PC-3 (cell line): ENCODE results near the gene DSN1. TPM values are rescaled to one million over a fixed set of nuclear protein-coding genes. Genes with fewer than 3 reads are reported as not detected.
"Not testable (repeated sequence)": the region's sequence is repeated elsewhere in the genome, so short reads cannot be mapped to it uniquely, and the experiment has no call there.

Experiments used
- ATAC-seq: fragments of 200-7000 bp; cut with Tn5 transposase; 2 replicates; pipeline ENCODE4 v1.9.1; 2020; ENCODE audit warnings: mild to moderate bottlenecking, moderate library complexity
- BruUV-seq: library from RNA; stranded (reverse); fragments of 400-500 nt; replicated peaks from 2 replicates; lab custom pipeline; 2021; lab: Mats Ljungman, UMichigan
- CTCF ChIA-PET: fragments of 300-600 bp; sonication (Branson Sonifier 250); formaldehyde crosslinking; loops from one replicate; lab custom pipeline; 2022; ENCODE audit warnings: antibody characterized with exemption; lab: Charles Lee
- POLR2A ChIA-PET: fragments of 300-600 bp; sonication (Branson Sonifier 250); formaldehyde crosslinking; loops from one replicate; lab custom pipeline; 2022; ENCODE audit warnings: antibody characterized with exemption; ENCODE audit not compliant: unreplicated experiment; lab: Charles Lee
- DNase-seq: peaks from one replicate; pipeline ENCODE4 v3.0.0-alpha.2; 2015
- H2AFZ ChIP-seq: fragments of 300-600 bp; sonication (generic); 2 replicates; pipeline ENCODE4 v1.6.0; 2016; ENCODE audit warnings: antibody characterized with exemption, low read length
- H3F3A ChIP-seq: fragments of 300-600 bp; sonication (generic); one replicate; pipeline ENCODE4 v1.6.0; 2017; ENCODE audit warnings: antibody characterized with exemption, low read length, control low read depth, mild to moderate bottlenecking; ENCODE audit not compliant: unreplicated experiment
- H3K27ac ChIP-seq: fragments of 300-600 bp; sonication (generic); 2 replicates; pipeline ENCODE4 v1.5.1; 2016; ENCODE audit warnings: mild to moderate bottlenecking, low read length
- H3K27me3 ChIP-seq: fragments of 300-600 bp; sonication (generic); 2 replicates; pipeline ENCODE4 v1.6.1; 2016; ENCODE audit warnings: low read length, mixed read lengths
- H3K36me3 ChIP-seq: fragments of 300-600 bp; sonication (generic); 2 replicates; pipeline ENCODE4 v1.6.1; 2016; ENCODE audit warnings: low read depth, mixed run types, low read length, mixed read lengths
- H3K4me1 ChIP-seq: fragments of 300-600 bp; sonication (generic); 2 replicates; pipeline ENCODE4 v1.5.1; 2016; ENCODE audit warnings: low read length; ENCODE audit not compliant: insufficient read depth
- H3K4me2 ChIP-seq: fragments of 300-600 bp; sonication (generic); 2 replicates; pipeline ENCODE4 v1.6.0; 2016; ENCODE audit warnings: low read length
- H3K4me3 ChIP-seq: fragments of 300-600 bp; sonication (generic); 2 replicates; pipeline ENCODE4 v1.5.1; 2016; ENCODE audit warnings: mild to moderate bottlenecking, low read length, mixed read lengths
- H3K79me2 ChIP-seq: fragments of 300-600 bp; sonication (generic); 2 replicates; pipeline ENCODE4 v1.6.1; 2017; ENCODE audit warnings: low read length, mixed read lengths
- H3K9ac ChIP-seq: fragments of 300-600 bp; sonication (generic); 2 replicates; pipeline ENCODE4 v1.6.0; 2016; ENCODE audit warnings: mild to moderate bottlenecking, low read length
- H3K9me2 ChIP-seq: fragments of 300-600 bp; sonication (generic); replicated peaks from 2 replicates; pipeline ENCODE4 v1.6.1; 2016; ENCODE audit warnings: mixed run types, low read length, mixed read lengths
- H3K9me3 ChIP-seq: fragments of 300-600 bp; sonication (generic); 2 replicates; pipeline ENCODE4 v1.6.1; 2016; ENCODE audit warnings: low read length, mixed read lengths
- H4K20me1 ChIP-seq: fragments of 300-600 bp; sonication (generic); 2 replicates; pipeline ENCODE4 v1.6.1; 2016; ENCODE audit warnings: low read length, mixed read lengths
- CTCF ChIP-seq: fragments of 300-600 bp; sonication (generic); conservative IDR thresholded peaks from 2 replicates; pipeline ENCODE4 v1.5.1; 2017; ENCODE audit warnings: antibody characterized with exemption, low read depth, mild to moderate bottlenecking, low read length
- EZH2 ChIP-seq: fragments of 300-600 bp; sonication (generic); IDR thresholded peaks from one replicate; pipeline ENCODE4 v1.6.1; 2017; ENCODE audit warnings: antibody characterized with exemption, mild to moderate bottlenecking, low read length; ENCODE audit not compliant: unreplicated experiment
- EZH2phosphoT487 ChIP-seq: fragments of 300-600 bp; sonication (generic); IDR thresholded peaks from 2 replicates; pipeline ENCODE4 v1.6.1; 2018; ENCODE audit warnings: mild to moderate bottlenecking, antibody characterized with exemption, low read length, borderline replicate concordance
- intact Hi-C: fragments of 100-400 bp; cut with micrococcal nuclease; formaldehyde crosslinking; loops from 2 replicates; pipeline ENCODE4 v1.9.0; 2023
- total RNA-seq: library from RNA; depleted of rRNA; stranded (reverse); fragments of >200 nt; gene quantifications from 2 replicates; pipeline ENCODE4 v1.2.3, GENCODE V29; 2014

DSN1 gene
- total RNA-seq, 1 experiment from 2014 or later: 39.8 TPM

GRCh38 chr20:36802326-36803222, 29.0 kb upstream of the DSN1 start:
- H3K9me2 ChIP-seq: no peaks in the 10 kb centered on the region
- peak; percentile 11 for DNase-seq
- POLR2A ChIA-PET: no interaction called here

GRCh38 chr20:36800410-36800809, 26.8 kb upstream of the DSN1 start:
- no peaks in the 10 kb centered on the region for H3K27me3 ChIP-seq
- H3K27ac ChIP-seq: no peak overlapping the region
- no peaks in the 10 kb centered on the region for H3F3A ChIP-seq
- no peak overlapping the region for H2AFZ ChIP-seq
- H3K4me2 ChIP-seq: no peak overlapping the region
- ATAC-seq (no peak), DNase-seq (no peak)
- no peaks in the 10 kb centered on the region for H3K79me2 ChIP-seq
- H3K4me1 ChIP-seq: no peaks in the 10 kb centered on the region
- intact Hi-C loops: no loop called here
- no peaks in the 10 kb centered on the region for H3K9me2 ChIP-seq
- no peaks in the 10 kb centered on the region for H3K9me3 ChIP-seq
- POLR2A ChIA-PET: no interaction called here
- CTCF ChIA-PET: no interaction called here
- no peak overlapping the region for H3K4me3 ChIP-seq
- no TSS peak for BruUV-seq
- H3K9ac ChIP-seq: no peak overlapping the region
- TF ChIP-seq CTCF: no peak
- TF ChIP-seq EZH2phosphoT487: no peak
- H3K36me3 ChIP-seq: peaks cover 54% of the 10 kb centered on the region
- H4K20me1 ChIP-seq: no peaks in the 10 kb centered on the region

More at GRCh38 chr20:36802326-36803222, 29.0 kb upstream of the DSN1 start:
- ATAC-seq: peak; percentile 53; the same call in 1 of the 2 replicates
- Histone ChIP-seq H3K9ac (no peak overlapping the region), H3K4me3 (no peak overlapping the region), H3K9me3 (no peaks in the 10 kb centered on the region), H3K27me3 (no peaks in the 10 kb centered on the region), H3K79me2 (no peaks in the 10 kb centered on the region), H4K20me1 (no peaks in the 10 kb centered on the region), H3K4me1 (no peaks in the 10 kb centered on the region), H3K27ac (no peak overlapping the region), H3F3A (no peaks in the 10 kb centered on the region), H2AFZ (no peak overlapping the region), H3K4me2 (no peak overlapping the region), H3K36me3 (peaks cover 50% of the 10 kb centered on the region)
- no peak for TF ChIP-seq EZH2phosphoT487
- no peak for TF ChIP-seq EZH2
- no peak for TF ChIP-seq CTCF
- no TSS peak for BruUV-seq
- intact Hi-C loops: no loop called here
- CTCF ChIA-PET: no interaction called here

GRCh38 chr20:36799313-36799712, 25.8 kb upstream of the DSN1 start:
- BruUV-seq, H2AFZ ChIP-seq, ATAC-seq, H4K20me1 ChIP-seq, intact Hi-C loops, H3K9me3 ChIP-seq, DNase-seq, H3K27ac ChIP-seq, CTCF ChIA-PET, H3K4me1 ChIP-seq, H3F3A ChIP-seq, H3K79me2 ChIP-seq, H3K9ac ChIP-seq, H3K4me2 ChIP-seq, H3K27me3 ChIP-seq, H3K4me3 ChIP-seq, H3K9me2 ChIP-seq, POLR2A ChIA-PET: not testable (repeated sequence)
- H3K36me3 ChIP-seq: peaks cover 53% of the 10 kb centered on the region
